Liver (tissue), 3 donors: Measurements from ENCODE around the gene KCNMA1.

Source experiments
- FOXA2 ChIP-seq: IDR thresholded peaks from 2 replicates; pipeline ENCODE4 v1.6.1; 2016; ENCODE audit warnings: antibody characterized with exemption
- GABPA ChIP-seq, 2 donors: IDR thresholded peaks in 1 of 2; conservative IDR thresholded peaks in 1 of 2; 2 replicates each; pipeline ENCODE4 v1.6.1; 2016; ENCODE audit warnings: antibody characterized with exemption in 2 of 2, mild to moderate bottlenecking in 1 of 2, moderate library complexity in 1 of 2
- JUND ChIP-seq, 2 donors: IDR thresholded peaks; 2 replicates each; pipeline ENCODE4 v1.6.1; 2016; ENCODE audit warnings: antibody characterized with exemption in 2 of 2
- RXRA ChIP-seq, 2 donors: IDR thresholded peaks; 2 replicates each; pipeline ENCODE4 v1.6.1; 2017 to 2018; ENCODE audit warnings: antibody characterized with exemption in 2 of 2, mild to moderate bottlenecking in 1 of 2
- SP1 ChIP-seq: IDR thresholded peaks from 2 replicates; pipeline ENCODE4 v1.6.1; 2018; ENCODE audit warnings: antibody characterized with exemption, mild to moderate bottlenecking
- TF ChIP-seq, protein P1 (sequence below): fragments of 150-350 bp; IDR thresholded peaks from 2 replicates; pipeline ENCODE4 v1.5.1; 2017; ENCODE audit warnings: improper control_type of control experiment, low read depth, low read length; ENCODE audit not compliant: missing input control
- TF ChIP-seq, protein P2 (sequence below): IDR thresholded peaks from 2 replicates; pipeline ENCODE4 v1.6.1; 2016; ENCODE audit warnings: antibody characterized with exemption, mild to moderate bottlenecking
- TF ChIP-seq, protein P3 (sequence below): IDR thresholded peaks from 2 replicates; pipeline ENCODE4 v1.6.1; 2016; ENCODE audit warnings: antibody characterized with exemption
- TF ChIP-seq, protein P4 (sequence below): IDR thresholded peaks from 2 replicates; pipeline ENCODE4 v1.6.1; 2016; ENCODE audit warnings: antibody characterized with exemption
- TF ChIP-seq, protein P5 (sequence below): IDR thresholded peaks from 2 replicates; pipeline ENCODE4 v1.6.1; 2016; ENCODE audit warnings: antibody characterized with exemption
- donor health status: healthy.
- donor health status: healthy.

DNA sequence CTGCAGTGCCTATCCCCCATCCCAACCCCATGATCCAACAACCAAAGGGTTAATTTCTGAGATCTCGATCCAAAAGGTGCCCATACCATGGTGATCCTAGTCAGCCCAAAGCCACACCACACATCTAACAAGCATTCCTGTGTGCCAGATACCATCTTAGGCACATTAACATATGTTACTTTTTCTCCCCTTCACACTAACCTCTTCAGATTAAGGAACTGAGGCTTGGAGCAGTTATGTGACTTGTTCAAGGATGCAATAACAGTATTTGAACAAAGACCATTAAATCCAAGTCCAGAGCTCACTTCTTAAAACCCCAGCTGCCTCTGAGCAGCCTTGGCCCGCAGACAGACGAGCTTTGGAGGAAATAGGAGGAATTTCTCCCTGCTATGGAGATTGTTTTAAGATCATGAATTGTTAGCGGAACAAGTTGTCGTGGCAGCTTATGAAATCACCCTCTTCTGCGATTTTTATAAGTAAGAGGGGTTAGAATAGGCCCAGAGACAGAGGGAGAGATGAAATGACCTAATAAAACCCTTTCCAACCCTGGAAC is 327.2 kb downstream of the KCNMA1 start:
- TF ChIP-seq, protein P1, sequence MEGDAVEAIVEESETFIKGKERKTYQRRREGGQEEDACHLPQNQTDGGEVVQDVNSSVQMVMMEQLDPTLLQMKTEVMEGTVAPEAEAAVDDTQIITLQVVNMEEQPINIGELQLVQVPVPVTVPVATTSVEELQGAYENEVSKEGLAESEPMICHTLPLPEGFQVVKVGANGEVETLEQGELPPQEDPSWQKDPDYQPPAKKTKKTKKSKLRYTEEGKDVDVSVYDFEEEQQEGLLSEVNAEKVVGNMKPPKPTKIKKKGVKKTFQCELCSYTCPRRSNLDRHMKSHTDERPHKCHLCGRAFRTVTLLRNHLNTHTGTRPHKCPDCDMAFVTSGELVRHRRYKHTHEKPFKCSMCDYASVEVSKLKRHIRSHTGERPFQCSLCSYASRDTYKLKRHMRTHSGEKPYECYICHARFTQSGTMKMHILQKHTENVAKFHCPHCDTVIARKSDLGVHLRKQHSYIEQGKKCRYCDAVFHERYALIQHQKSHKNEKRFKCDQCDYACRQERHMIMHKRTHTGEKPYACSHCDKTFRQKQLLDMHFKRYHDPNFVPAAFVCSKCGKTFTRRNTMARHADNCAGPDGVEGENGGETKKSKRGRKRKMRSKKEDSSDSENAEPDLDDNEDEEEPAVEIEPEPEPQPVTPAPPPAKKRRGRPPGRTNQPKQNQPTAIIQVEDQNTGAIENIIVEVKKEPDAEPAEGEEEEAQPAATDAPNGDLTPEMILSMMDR = no peak
- TF ChIP-seq, protein P2, sequence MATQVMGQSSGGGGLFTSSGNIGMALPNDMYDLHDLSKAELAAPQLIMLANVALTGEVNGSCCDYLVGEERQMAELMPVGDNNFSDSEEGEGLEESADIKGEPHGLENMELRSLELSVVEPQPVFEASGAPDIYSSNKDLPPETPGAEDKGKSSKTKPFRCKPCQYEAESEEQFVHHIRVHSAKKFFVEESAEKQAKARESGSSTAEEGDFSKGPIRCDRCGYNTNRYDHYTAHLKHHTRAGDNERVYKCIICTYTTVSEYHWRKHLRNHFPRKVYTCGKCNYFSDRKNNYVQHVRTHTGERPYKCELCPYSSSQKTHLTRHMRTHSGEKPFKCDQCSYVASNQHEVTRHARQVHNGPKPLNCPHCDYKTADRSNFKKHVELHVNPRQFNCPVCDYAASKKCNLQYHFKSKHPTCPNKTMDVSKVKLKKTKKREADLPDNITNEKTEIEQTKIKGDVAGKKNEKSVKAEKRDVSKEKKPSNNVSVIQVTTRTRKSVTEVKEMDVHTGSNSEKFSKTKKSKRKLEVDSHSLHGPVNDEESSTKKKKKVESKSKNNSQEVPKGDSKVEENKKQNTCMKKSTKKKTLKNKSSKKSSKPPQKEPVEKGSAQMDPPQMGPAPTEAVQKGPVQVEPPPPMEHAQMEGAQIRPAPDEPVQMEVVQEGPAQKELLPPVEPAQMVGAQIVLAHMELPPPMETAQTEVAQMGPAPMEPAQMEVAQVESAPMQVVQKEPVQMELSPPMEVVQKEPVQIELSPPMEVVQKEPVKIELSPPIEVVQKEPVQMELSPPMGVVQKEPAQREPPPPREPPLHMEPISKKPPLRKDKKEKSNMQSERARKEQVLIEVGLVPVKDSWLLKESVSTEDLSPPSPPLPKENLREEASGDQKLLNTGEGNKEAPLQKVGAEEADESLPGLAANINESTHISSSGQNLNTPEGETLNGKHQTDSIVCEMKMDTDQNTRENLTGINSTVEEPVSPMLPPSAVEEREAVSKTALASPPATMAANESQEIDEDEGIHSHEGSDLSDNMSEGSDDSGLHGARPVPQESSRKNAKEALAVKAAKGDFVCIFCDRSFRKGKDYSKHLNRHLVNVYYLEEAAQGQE = no peak
- TF ChIP-seq, protein P3, sequence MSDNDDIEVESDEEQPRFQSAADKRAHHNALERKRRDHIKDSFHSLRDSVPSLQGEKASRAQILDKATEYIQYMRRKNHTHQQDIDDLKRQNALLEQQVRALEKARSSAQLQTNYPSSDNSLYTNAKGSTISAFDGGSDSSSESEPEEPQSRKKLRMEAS = no peak
- TF ChIP-seq GABPA (IDR thresholded peaks at IDR 0.05 in 1 of 2, conservative IDR thresholded peaks at IDR 0.05 in 1 of 2) (no peak), SP1 (no peak), FOXA2 (no peak), JUND (IDR thresholded peaks at IDR 0.05) (no peak), RXRA (IDR thresholded peaks at IDR 0.05) (no peak)
- TF ChIP-seq, protein P4, sequence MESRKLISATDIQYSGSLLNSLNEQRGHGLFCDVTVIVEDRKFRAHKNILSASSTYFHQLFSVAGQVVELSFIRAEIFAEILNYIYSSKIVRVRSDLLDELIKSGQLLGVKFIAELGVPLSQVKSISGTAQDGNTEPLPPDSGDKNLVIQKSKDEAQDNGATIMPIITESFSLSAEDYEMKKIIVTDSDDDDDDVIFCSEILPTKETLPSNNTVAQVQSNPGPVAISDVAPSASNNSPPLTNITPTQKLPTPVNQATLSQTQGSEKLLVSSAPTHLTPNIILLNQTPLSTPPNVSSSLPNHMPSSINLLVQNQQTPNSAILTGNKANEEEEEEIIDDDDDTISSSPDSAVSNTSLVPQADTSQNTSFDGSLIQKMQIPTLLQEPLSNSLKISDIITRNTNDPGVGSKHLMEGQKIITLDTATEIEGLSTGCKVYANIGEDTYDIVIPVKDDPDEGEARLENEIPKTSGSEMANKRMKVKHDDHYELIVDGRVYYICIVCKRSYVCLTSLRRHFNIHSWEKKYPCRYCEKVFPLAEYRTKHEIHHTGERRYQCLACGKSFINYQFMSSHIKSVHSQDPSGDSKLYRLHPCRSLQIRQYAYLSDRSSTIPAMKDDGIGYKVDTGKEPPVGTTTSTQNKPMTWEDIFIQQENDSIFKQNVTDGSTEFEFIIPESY = no peak
- TF ChIP-seq, protein P5, sequence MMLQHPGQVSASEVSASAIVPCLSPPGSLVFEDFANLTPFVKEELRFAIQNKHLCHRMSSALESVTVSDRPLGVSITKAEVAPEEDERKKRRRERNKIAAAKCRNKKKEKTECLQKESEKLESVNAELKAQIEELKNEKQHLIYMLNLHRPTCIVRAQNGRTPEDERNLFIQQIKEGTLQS = no peak
